Neural crest cell (in vitro differentiated cells): ENCODE measurements around the gene MAP4K3. TPM values are rescaled to one million over a fixed set of nuclear protein-coding genes. Genes with fewer than 3 reads are reported as not detected.

Experiments
- DNase-seq: peaks from one replicate; pipeline ENCODE4 v3.0.0; 2021; ENCODE audit warnings: low read depth, mixed read lengths, low spot score
- H3K27ac Mint-ChIP-seq: one replicate; pipeline ENCODE4 v1.8.0; 2021; ENCODE audit warnings: mild to moderate bottlenecking, mixed read lengths; ENCODE audit not compliant: unreplicated experiment
- H3K27me3 Mint-ChIP-seq: 2 replicates; pipeline ENCODE4 v1.8.0; 2021; ENCODE audit warnings: low read depth, mild to moderate bottlenecking, mixed read lengths
- H3K36me3 Mint-ChIP-seq: 2 replicates; pipeline ENCODE4 v1.8.0; 2021; ENCODE audit warnings: low read depth, mild to moderate bottlenecking, mixed read lengths
- H3K4me1 Mint-ChIP-seq: 2 replicates; pipeline ENCODE4 v1.8.0; 2021; ENCODE audit warnings: mixed read lengths
- H3K4me3 Mint-ChIP-seq: one replicate; pipeline ENCODE4 v1.8.0; 2021; ENCODE audit warnings: mild to moderate bottlenecking, mixed read lengths
- H3K9me3 Mint-ChIP-seq: 2 replicates; pipeline ENCODE4 v1.8.0; 2021; ENCODE audit warnings: mixed read lengths
- total RNA-seq: library from RNA; stranded (reverse); gene quantifications from 2 replicates; pipeline ENCODE4 v1.2.1, GENCODE V29; 2021
- TF ChIP-seq, protein P1 (sequence below): fragments of 200-600 bp; sonication (generic); conservative IDR thresholded peaks from 2 replicates; pipeline ENCODE4 v1.5.0; 2021; ENCODE audit warnings: antibody characterized with exemption, mild to moderate bottlenecking

MAP4K3 gene
- total RNA-seq, 1 donor from 2014 or later: 37.1 TPM

DNA sequence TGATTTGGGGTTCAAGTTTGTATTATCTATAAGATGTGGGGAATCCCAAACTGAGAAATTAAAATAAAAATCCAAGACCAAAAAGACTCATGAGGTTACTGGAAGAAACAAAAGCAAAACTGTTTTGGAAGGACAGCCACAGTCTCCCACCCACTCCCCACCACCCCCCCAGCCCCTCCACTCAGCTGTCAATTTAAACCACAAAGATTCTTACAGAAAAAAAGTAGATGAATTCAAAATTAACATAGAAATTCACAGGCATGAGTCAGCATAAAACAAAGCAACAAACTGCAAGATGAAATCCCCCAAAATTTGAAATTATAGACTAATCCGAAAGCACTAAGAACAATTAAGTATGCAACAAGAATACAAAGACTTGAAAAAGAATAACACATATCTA, 12.1 kb downstream of the MAP4K3 start:
- H3K4me3 Mint-ChIP-seq: no peak overlapping the region
- H3K27ac Mint-ChIP-seq: no peak overlapping the region
- H3K27me3 Mint-ChIP-seq: no peaks in the 10 kb centered on the region
- TF ChIP-seq, protein P1, sequence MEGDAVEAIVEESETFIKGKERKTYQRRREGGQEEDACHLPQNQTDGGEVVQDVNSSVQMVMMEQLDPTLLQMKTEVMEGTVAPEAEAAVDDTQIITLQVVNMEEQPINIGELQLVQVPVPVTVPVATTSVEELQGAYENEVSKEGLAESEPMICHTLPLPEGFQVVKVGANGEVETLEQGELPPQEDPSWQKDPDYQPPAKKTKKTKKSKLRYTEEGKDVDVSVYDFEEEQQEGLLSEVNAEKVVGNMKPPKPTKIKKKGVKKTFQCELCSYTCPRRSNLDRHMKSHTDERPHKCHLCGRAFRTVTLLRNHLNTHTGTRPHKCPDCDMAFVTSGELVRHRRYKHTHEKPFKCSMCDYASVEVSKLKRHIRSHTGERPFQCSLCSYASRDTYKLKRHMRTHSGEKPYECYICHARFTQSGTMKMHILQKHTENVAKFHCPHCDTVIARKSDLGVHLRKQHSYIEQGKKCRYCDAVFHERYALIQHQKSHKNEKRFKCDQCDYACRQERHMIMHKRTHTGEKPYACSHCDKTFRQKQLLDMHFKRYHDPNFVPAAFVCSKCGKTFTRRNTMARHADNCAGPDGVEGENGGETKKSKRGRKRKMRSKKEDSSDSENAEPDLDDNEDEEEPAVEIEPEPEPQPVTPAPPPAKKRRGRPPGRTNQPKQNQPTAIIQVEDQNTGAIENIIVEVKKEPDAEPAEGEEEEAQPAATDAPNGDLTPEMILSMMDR: no peak
- peaks cover 3% of the 10 kb centered on the region for H3K9me3 Mint-ChIP-seq
- peaks cover 5% of the 10 kb centered on the region for H3K36me3 Mint-ChIP-seq
- DNase-seq: no peak
- H3K4me1 Mint-ChIP-seq: peaks cover 26% of the 10 kb centered on the region

DNA sequence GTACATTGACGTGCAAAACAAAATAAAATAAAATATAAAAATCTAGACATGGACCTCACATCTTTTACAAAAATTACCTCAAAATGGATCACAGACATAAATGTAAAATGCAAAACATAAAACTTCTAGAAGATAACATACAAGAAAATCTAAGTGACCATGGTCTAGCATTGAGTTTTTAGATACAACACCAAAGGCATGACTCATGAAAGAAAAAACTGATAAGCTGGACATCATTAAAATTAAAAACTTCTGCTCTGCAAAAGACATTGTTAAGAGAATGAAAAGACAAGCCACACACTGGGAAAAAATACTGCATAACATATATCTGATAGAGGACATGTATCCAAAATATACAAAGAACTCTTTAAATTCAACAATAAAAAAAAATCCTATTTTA, 14.4 kb downstream of the MAP4K3 start:
- DNase-seq: no peak
- H3K36me3 Mint-ChIP-seq: peaks cover 5% of the 10 kb centered on the region
- no peak overlapping the region for H3K4me3 Mint-ChIP-seq
- TF ChIP-seq, protein P1: no peak
- H3K4me1 Mint-ChIP-seq: peaks cover 28% of the 10 kb centered on the region
- H3K9me3 Mint-ChIP-seq: peaks cover 3% of the 10 kb centered on the region
- no peaks in the 10 kb centered on the region for H3K27me3 Mint-ChIP-seq
- H3K27ac Mint-ChIP-seq: no peak overlapping the region

DNA sequence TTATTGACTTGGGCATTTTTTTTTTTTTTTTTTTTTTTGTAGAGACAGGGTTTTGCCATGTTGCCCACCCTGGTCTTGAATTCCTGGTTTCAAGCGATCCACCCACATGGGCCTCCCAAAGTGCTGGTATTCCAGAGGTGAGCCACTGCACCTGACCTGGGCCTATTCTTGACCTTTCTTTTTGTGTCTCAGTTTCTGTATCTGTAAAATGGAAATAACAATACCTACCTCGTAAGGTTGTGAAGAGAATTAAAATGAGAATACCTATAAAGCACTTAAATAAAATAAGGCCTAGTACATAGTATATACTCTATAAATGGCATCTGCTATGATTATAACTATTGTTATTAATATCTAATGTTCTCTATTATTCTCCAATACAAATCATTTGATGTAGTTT, 15.7 kb downstream of the MAP4K3 start:
- Mint-ChIP-seq H3K9me3 (peaks cover 3% of the 10 kb centered on the region), H3K4me3 (no peak overlapping the region), H3K27ac (no peak overlapping the region), H3K4me1 (peaks cover 17% of the 10 kb centered on the region), H3K27me3 (no peaks in the 10 kb centered on the region), H3K36me3 (peaks cover 5% of the 10 kb centered on the region)
- TF ChIP-seq, protein P1: no peak
- DNase-seq: no peak

DNA sequence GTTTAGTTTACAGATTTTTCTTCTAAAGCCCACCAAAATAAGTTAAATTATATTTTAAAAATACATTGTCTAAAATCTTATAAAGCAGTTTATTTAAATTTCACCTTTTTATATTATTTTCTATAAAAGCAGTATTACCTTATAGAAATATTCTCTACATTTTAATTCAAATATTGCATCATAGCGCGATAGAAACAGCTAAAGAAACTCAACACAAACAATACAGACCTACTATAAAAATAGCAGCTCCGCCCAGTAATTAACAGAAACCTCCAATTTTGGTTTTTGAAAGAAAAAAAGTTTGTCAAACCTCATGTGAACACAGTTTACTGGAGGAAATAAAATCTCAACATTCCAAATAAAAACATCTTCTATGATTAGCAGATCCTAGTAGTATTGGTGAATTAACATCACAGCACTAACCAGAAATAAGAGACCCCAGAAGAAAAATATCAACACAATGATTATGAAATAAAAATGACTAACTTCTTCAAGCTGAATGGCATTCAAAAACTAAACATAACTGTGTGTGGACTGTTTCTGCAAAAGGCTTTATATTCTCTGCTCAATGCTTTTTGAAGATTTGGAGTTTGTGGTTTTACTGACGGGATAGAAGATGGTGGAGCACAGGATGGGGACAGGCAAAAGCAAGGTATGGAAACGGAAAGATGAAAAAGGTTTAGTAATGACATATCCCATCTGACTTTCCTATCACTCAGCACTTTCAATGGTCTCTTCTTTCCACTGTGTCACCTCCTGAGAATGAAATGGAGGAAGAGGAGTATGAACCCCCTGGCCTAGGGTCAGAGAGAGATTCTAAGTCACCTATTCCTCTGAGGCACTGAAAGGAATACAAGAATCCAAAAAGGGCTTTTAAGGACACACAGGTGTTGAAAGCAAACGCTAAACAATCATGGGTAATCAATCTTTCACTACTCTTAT, 17.5 kb downstream of the MAP4K3 start:
- H3K9me3 Mint-ChIP-seq: peaks cover 3% of the 10 kb centered on the region
- no peak for DNase-seq
- H3K4me1 Mint-ChIP-seq: peaks cover 9% of the 10 kb centered on the region
- H3K27ac Mint-ChIP-seq: no peak overlapping the region
- no peak overlapping the region for H3K4me3 Mint-ChIP-seq
- no peaks in the 10 kb centered on the region for H3K27me3 Mint-ChIP-seq
- peaks cover 3% of the 10 kb centered on the region for H3K36me3 Mint-ChIP-seq
- TF ChIP-seq, protein P1: no peak

DNA sequence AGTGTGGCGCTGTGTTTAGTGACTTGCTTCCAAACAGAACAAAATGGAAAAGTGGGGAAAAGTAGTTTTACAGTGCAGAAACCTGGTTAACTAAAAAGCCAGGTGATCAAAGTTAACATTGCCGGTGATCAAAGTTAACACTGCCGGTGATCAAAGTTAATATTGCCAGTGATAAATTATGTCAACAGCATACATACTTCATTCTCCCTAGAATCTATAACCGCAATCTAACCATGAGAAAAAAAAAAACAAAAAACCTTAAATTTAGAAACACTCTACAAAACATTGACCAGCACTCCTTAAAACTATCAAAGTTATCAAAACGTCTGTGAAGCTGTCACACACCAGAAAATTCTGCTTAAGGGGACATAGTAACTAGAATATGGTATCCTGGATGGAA, 18.6 kb downstream of the MAP4K3 start:
- Mint-ChIP-seq H3K27me3 (no peaks in the 10 kb centered on the region), H3K4me1 (peaks cover 9% of the 10 kb centered on the region), H3K36me3 (peaks cover 3% of the 10 kb centered on the region), H3K9me3 (peaks cover 3% of the 10 kb centered on the region), H3K27ac (no peak overlapping the region), H3K4me3 (no peak overlapping the region)
- TF ChIP-seq, protein P1: no peak
- no peak for DNase-seq
